SK-N-MC (cell line): ENCODE measurements around the gene ITPR2.

ENCODE experiments used
- EZH2 ChIP-seq: fragments of 200-600 bp; sonication (generic); IDR thresholded peaks from one replicate; pipeline ENCODE4 v1.6.1; 2017; ENCODE audit warnings: antibody characterized with exemption
- POLR2AphosphoS5 ChIP-seq: IDR thresholded peaks from 2 replicates; pipeline ENCODE4 v1.6.1; 2012; ENCODE audit warnings: mild to moderate bottlenecking, low read depth, low read length, borderline replicate concordance

DNA sequence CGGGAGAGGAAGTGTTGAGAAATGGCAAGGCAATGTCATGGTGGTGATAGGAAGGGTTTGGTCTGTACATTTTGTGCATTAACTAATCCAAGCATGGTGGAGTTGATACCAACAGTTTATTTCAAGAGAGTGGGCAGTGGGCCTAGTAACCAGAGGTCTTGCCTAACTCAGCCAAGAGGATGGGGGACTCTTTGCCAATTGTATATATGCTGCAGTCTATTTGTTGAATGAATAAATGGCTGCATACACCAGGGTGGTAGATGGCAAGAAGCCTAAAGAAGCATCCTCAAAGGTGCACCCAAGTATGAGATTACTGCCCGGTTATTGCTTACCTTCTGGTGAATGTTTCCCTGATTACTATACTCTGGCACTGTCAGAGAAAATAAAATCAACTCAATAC is 295.9 kb downstream of the ITPR2 start:
- TF ChIP-seq POLR2AphosphoS5 (no peak), EZH2 (no peak)
